SK-N-SH (cell line): ENCODE measurements around the gene RAI1.

Experiments used
- CHD2 ChIP-seq: fragments of 150-350 bp; IDR thresholded peaks from 2 replicates; pipeline ENCODE4 v1.6.1; 2018; ENCODE audit warnings: low read length; ENCODE audit not compliant: partially characterized antibody
- CTCF ChIP-seq: fragments of 200-600 bp; sonication (generic); IDR thresholded peaks from 2 replicates; pipeline ENCODE4 v1.6.1; 2017; ENCODE audit warnings: antibody characterized with exemption, mild to moderate bottlenecking, moderate library complexity
- ELF1 ChIP-seq: IDR thresholded peaks from 2 replicates; pipeline ENCODE4 v1.4.0; 2012
- EP300 ChIP-seq, 2 experiments: IDR thresholded peaks; 2 replicates each; pipeline versions ENCODE4 v1.4.0 to v1.6.1; 2012; ENCODE audit warnings: borderline replicate concordance in 1 of 2, low read depth in 1 of 2, low read length in 1 of 2
- EZH2phosphoT487 ChIP-seq: fragments of 200-600 bp; sonication (generic); IDR thresholded peaks from 2 replicates; pipeline ENCODE4 v1.6.1; 2017; ENCODE audit warnings: low read depth, mixed run types, mild to moderate bottlenecking, antibody characterized with exemption, moderate library complexity, borderline replicate concordance
- FOXJ3 ChIP-seq: sonication (generic); formaldehyde crosslinking; IDR thresholded peaks from 2 replicates; pipeline ENCODE4 v1.5.1; 2020; ENCODE audit warnings: mild to moderate bottlenecking, missing genetic modification reagents
- GABPA ChIP-seq: IDR thresholded peaks from 2 replicates; pipeline ENCODE4 v1.4.0; 2012; ENCODE audit warnings: low read depth, mild to moderate bottlenecking
- MXI1 ChIP-seq: IDR thresholded peaks from 2 replicates; pipeline ENCODE4 v1.6.1; 2012; ENCODE audit warnings: mild to moderate bottlenecking, low read depth, low read length, improper control_type of control experiment
- NRF1 ChIP-seq: IDR thresholded peaks from 2 replicates; pipeline ENCODE4 v1.6.1; 2012; ENCODE audit warnings: low read depth, mild to moderate bottlenecking, low read length
- RXRA ChIP-seq: IDR thresholded peaks from 2 replicates; pipeline ENCODE4 v1.4.0; 2012; ENCODE audit warnings: low read depth, mild to moderate bottlenecking, borderline replicate concordance
- USF1 ChIP-seq: IDR thresholded peaks from 2 replicates; pipeline ENCODE4 v1.4.0; 2012; ENCODE audit warnings: low read depth, borderline replicate concordance
- TF ChIP-seq, protein P1 (sequence below): fragments of 150-350 bp; IDR thresholded peaks from 2 replicates; pipeline ENCODE4 v1.6.1; 2017; ENCODE audit warnings: antibody characterized with exemption, low read length, low read depth, borderline replicate concordance

DNA sequence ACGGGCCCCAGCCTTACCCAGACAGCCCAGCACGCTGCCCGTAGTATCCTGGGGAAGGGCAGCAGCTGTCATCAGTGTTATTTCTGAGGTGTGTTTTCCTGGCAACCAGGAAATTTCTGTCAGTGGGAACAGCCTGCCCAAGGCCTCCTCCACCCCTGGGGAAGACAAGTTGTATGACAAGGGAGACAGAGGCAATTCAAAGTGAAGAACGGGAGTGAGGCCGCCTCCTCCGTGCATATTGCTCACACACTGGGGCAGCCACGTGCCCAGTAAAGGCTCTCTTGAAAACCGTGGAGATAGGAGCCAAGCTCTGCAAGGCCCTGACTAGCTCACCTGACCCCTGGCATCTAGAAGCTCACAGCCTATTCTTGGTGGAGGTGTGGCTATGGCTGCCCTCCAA lies 57.6 kb downstream of the RAI1 start:
- TF ChIP-seq CHD2 (no peak), CTCF (no peak), ELF1 (no peak), FOXJ3 (CRISPR knock-in tag) (no peak), MXI1 (no peak), GABPA (no peak), NRF1 (no peak), RXRA (no peak), EP300 (IDR thresholded peaks at IDR 0.05; ENCODE audit: borderline replicate concordance in 1 of 2, low read depth in 1 of 2, low read length in 1 of 2) (no peak), EZH2phosphoT487 (no peak), USF1 (no peak)
- TF ChIP-seq, protein P1, sequence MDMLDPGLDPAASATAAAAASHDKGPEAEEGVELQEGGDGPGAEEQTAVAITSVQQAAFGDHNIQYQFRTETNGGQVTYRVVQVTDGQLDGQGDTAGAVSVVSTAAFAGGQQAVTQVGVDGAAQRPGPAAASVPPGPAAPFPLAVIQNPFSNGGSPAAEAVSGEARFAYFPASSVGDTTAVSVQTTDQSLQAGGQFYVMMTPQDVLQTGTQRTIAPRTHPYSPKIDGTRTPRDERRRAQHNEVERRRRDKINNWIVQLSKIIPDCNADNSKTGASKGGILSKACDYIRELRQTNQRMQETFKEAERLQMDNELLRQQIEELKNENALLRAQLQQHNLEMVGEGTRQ, result no peak
